HepG2 (cell line): ENCODE results near the gene SEZ6. TPM values are rescaled to one million over a fixed set of nuclear protein-coding genes. Genes with fewer than 3 reads are reported as not detected.
A peak's percentile ranks its signal among the peaks of the same experiment; 100 is the strongest.

Experiments used
- CEBPB ChIP-seq: IDR thresholded peaks from 2 replicates; pipeline ENCODE4 v1.6.1; 2011; ENCODE audit warnings: low read depth, low read length, improper control_type of control experiment, borderline replicate concordance
- CREB1 ChIP-seq, 2 experiments: fragments of 450-650 bp in 1 of 2; IDR thresholded peaks; 2 replicates each; pipeline ENCODE4 v1.6.1; 2016 to 2017; ENCODE audit warnings: control low read depth in 1 of 2, mild to moderate bottlenecking in 1 of 2, missing compliant biosample characterization in 1 of 2, missing genetic modification characterization in 1 of 2
- KLF15 ChIP-seq: sonication (generic); formaldehyde crosslinking; IDR thresholded peaks from 2 replicates; pipeline ENCODE4 v1.8.1; 2023; ENCODE audit warnings: borderline replicate concordance, mild to moderate bottlenecking, inconsistent platforms, missing genetic modification reagents, mixed read lengths
- KLF6 ChIP-seq: IDR thresholded peaks from 2 replicates; pipeline ENCODE4 v1.8.0; 2016; ENCODE audit warnings: missing biosample characterization, missing genetic modification reagents
- MYNN ChIP-seq: sonication (generic); formaldehyde crosslinking; IDR thresholded peaks from 2 replicates; pipeline ENCODE4 v1.4.0; 2020; ENCODE audit warnings: mild to moderate bottlenecking, low read depth, missing genetic modification reagents
- NAIF1 ChIP-seq: sonication (generic); formaldehyde crosslinking; IDR thresholded peaks from 2 replicates; pipeline ENCODE4 v1.5.0; 2020; ENCODE audit warnings: mild to moderate bottlenecking, missing genetic modification reagents, borderline replicate concordance
- NFYB ChIP-seq: sonication (generic); formaldehyde crosslinking; IDR thresholded peaks from 2 replicates; pipeline ENCODE4 v1.4.0; 2020; ENCODE audit warnings: missing genetic modification reagents
- PHF21A ChIP-seq: sonication (generic); formaldehyde crosslinking; IDR thresholded peaks from 2 replicates; pipeline ENCODE4 v1.5.0; 2020; ENCODE audit warnings: mild to moderate bottlenecking, missing genetic modification reagents
- PHF5A ChIP-seq: IDR thresholded peaks from one replicate; pipeline ENCODE4 v1.6.1; 2018; ENCODE audit warnings: low read depth, missing genetic modification reagents; ENCODE audit not compliant: unreplicated experiment
- PLRG1 ChIP-seq: fragments of 450-650 bp; conservative IDR thresholded peaks from 2 replicates; pipeline ENCODE4 v1.6.1; 2016
- SMARCC2 ChIP-seq: fragments of 450-650 bp; IDR thresholded peaks from 2 replicates; pipeline ENCODE4 v1.6.1; 2017; ENCODE audit warnings: antibody characterized with exemption, mild to moderate bottlenecking
- ZNF431 ChIP-seq: sonication (generic); formaldehyde crosslinking; IDR thresholded peaks from 2 replicates; pipeline ENCODE4 v1.9.0; 2022; ENCODE audit warnings: missing genetic modification reagents, low read depth, mild to moderate bottlenecking, borderline replicate concordance
- ZNF546 ChIP-seq: sonication (generic); formaldehyde crosslinking; conservative IDR thresholded peaks from 2 replicates; pipeline ENCODE4 v1.8.1; 2023; ENCODE audit warnings: mild to moderate bottlenecking, missing genetic modification reagents
- ZNF772 ChIP-seq: sonication (generic); formaldehyde crosslinking; IDR thresholded peaks from 2 replicates; pipeline ENCODE4 v1.5.0; 2020; ENCODE audit warnings: mild to moderate bottlenecking, missing genetic modification reagents
- polyA plus RNA-seq, 8 experiments: library from polyadenylated mRNA; depleted of rRNA in 3 of 8; stranded (reverse) in 7 of 8; unstranded in 1 of 8; fragments of >200 nt; fragmentation: Illumina TruSeq in 4 of 8; extraction: Trizol in 4 of 8; gene quantifications; 2 replicates each; pipeline versions ENCODE4 v1.2.1 to v1.2.3, GENCODE V29; 2011 to 2016; ENCODE audit warnings: low read depth in 4 of 8, missing spikeins in 1 of 8, mixed read lengths in 1 of 8; ENCODE audit not compliant: insufficient read depth in 1 of 8
- total RNA-seq, 5 experiments: library from RNA; depleted of rRNA; stranded (reverse); fragments of >200 nt; fragmentation: Illumina TruSeq; extraction: Trizol; gene quantifications; 2 replicates each; pipeline ENCODE4 v1.2.3, GENCODE V29; 2016; ENCODE audit warnings: low read depth in 1 of 5
- TF ChIP-seq, protein P1 (sequence below): sonication (generic); formaldehyde crosslinking; IDR thresholded peaks from 2 replicates; pipeline ENCODE4 v1.4.0; 2020; ENCODE audit warnings: missing genetic modification reagents
- TF ChIP-seq, protein P2 (sequence below): IDR thresholded peaks from 2 replicates; pipeline ENCODE4 v1.6.1; 2016; ENCODE audit warnings: control low read depth
- TF ChIP-seq, protein P3 (sequence below): sonication (generic); formaldehyde crosslinking; IDR thresholded peaks from 2 replicates; pipeline ENCODE4 v1.4.0; 2020; ENCODE audit warnings: missing genetic modification reagents, mild to moderate bottlenecking, borderline replicate concordance
- TF ChIP-seq, protein P4 (sequence below): IDR thresholded peaks from 2 replicates; pipeline ENCODE4 v1.6.1; 2016
- TF ChIP-seq, protein P5 (sequence below): sonication (generic); formaldehyde crosslinking; IDR thresholded peaks from 2 replicates; pipeline ENCODE4 v1.5.0; 2020; ENCODE audit warnings: mild to moderate bottlenecking, missing genetic modification reagents, borderline replicate concordance
- TF ChIP-seq, protein P6 (sequence below): sonication (generic); formaldehyde crosslinking; IDR thresholded peaks from 2 replicates; pipeline ENCODE4 v1.5.1; 2020; ENCODE audit warnings: missing genetic modification reagents, mild to moderate bottlenecking, borderline replicate concordance

Gene SEZ6
- total and polyA plus RNA-seq, 2 of the 13 experiments (the other 11 are each of a cell fraction or from before 2014, with no cell fraction given), result not detected

DNA sequence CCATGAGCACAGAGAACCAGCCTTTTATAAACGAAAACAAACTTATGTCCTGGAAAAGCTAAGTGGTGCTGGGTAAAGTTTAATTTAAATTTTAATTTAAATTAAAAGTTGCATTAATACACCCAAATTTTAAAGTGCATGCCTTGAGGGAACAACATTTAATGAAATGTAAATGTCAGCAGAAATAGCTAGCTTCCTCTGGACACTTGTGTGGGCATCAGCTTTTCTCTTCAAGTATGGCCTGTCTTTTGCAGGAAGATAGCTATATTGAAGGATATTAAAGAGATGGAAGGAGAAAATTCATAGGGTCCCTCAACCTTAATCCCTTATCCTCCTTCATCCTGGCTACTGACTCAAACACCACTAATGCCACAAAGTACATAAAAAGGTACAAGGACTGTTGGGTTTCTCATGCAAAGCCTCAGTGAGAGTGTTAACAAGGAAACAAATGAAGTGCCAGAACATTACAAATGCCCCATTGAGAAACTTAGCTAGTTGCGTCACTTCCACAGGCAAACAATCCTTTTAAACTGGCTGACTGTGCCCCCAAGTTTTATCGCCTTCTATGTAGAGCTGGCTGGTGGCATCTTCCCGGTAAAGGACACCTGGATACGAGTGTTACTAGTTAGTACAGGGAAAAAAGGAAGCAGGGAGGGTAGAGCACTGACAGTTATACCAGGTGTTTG is 68.6 kb downstream of the SEZ6 start (continued):
- TF ChIP-seq, protein P1, sequence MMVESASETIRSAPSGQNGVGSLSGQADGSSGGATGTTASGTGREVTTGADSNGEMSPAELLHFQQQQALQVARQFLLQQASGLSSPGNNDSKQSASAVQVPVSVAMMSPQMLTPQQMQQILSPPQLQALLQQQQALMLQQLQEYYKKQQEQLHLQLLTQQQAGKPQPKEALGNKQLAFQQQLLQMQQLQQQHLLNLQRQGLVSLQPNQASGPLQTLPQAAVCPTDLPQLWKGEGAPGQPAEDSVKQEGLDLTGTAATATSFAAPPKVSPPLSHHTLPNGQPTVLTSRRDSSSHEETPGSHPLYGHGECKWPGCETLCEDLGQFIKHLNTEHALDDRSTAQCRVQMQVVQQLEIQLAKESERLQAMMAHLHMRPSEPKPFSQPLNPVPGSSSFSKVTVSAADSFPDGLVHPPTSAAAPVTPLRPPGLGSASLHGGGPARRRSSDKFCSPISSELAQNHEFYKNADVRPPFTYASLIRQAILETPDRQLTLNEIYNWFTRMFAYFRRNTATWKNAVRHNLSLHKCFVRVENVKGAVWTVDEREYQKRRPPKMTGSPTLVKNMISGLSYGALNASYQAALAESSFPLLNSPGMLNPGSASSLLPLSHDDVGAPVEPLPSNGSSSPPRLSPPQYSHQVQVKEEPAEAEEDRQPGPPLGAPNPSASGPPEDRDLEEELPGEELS (CRISPR knock-in tag), result peak; percentile 79
- TF ChIP-seq, protein P2, sequence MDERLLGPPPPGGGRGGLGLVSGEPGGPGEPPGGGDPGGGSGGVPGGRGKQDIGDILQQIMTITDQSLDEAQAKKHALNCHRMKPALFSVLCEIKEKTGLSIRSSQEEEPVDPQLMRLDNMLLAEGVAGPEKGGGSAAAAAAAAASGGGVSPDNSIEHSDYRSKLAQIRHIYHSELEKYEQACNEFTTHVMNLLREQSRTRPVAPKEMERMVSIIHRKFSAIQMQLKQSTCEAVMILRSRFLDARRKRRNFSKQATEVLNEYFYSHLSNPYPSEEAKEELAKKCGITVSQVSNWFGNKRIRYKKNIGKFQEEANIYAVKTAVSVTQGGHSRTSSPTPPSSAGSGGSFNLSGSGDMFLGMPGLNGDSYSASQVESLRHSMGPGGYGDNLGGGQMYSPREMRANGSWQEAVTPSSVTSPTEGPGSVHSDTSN (CRISPR knock-in tag), result no peak
- TF ChIP-seq, protein P3, sequence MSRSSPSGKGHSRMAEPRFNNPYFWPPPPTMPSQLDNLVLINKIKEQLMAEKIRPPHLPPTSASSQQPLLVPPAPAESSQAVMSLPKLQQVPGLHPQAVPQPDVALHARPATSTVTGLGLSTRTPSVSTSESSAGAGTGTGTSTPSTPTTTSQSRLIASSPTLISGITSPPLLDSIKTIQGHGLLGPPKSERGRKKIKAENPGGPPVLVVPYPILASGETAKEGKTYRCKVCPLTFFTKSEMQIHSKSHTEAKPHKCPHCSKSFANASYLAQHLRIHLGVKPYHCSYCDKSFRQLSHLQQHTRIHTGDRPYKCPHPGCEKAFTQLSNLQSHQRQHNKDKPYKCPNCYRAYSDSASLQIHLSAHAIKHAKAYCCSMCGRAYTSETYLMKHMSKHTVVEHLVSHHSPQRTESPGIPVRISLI, result no peak
- TF ChIP-seq PHF21A (CRISPR knock-in tag) (peak; percentile 43; the same call in 1 of the 2 replicates), SMARCC2 (no peak), MYNN (CRISPR knock-in tag) (no peak), NAIF1 (no peak), PHF5A (CRISPR knock-in tag) (peak; percentile 23), CREB1 (IDR thresholded peaks at IDR 0.05) (no peak), CREB1 (CRISPR knock-in tag; IDR thresholded peaks at IDR 0.05) (peak; percentile 74), ZNF546 (CRISPR knock-in tag) (no peak), NFYB (CRISPR knock-in tag) (no peak), KLF15 (CRISPR knock-in tag) (no peak), CEBPB (peak; percentile 96), KLF6 (CRISPR knock-in tag) (no peak), ZNF772 (CRISPR knock-in tag) (no peak), ZNF431 (no peak), PLRG1 (no peak)
- TF ChIP-seq, protein P4, sequence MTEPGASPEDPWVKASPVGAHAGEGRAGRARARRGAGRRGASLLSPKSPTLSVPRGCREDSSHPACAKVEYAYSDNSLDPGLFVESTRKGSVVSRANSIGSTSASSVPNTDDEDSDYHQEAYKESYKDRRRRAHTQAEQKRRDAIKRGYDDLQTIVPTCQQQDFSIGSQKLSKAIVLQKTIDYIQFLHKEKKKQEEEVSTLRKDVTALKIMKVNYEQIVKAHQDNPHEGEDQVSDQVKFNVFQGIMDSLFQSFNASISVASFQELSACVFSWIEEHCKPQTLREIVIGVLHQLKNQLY, result no peak
- TF ChIP-seq, protein P5, sequence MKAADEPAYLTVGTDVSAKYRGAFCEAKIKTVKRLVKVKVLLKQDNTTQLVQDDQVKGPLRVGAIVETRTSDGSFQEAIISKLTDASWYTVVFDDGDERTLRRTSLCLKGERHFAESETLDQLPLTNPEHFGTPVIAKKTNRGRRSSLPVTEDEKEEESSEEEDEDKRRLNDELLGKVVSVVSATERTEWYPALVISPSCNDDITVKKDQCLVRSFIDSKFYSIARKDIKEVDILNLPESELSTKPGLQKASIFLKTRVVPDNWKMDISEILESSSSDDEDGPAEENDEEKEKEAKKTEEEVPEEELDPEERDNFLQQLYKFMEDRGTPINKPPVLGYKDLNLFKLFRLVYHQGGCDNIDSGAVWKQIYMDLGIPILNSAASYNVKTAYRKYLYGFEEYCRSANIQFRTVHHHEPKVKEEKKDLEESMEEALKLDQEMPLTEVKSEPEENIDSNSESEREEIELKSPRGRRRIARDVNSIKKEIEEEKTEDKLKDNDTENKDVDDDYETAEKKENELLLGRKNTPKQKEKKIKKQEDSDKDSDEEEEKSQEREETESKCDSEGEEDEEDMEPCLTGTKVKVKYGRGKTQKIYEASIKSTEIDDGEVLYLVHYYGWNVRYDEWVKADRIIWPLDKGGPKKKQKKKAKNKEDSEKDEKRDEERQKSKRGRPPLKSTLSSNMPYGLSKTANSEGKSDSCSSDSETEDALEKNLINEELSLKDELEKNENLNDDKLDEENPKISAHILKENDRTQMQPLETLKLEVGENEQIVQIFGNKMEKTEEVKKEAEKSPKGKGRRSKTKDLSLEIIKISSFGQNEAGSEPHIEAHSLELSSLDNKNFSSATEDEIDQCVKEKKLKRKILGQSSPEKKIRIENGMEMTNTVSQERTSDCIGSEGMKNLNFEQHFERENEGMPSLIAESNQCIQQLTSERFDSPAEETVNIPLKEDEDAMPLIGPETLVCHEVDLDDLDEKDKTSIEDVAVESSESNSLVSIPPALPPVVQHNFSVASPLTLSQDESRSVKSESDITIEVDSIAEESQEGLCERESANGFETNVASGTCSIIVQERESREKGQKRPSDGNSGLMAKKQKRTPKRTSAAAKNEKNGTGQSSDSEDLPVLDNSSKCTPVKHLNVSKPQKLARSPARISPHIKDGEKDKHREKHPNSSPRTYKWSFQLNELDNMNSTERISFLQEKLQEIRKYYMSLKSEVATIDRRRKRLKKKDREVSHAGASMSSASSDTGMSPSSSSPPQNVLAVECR, result peak; percentile 32; the same call in 1 of the 2 replicates
- TF ChIP-seq, protein P6, sequence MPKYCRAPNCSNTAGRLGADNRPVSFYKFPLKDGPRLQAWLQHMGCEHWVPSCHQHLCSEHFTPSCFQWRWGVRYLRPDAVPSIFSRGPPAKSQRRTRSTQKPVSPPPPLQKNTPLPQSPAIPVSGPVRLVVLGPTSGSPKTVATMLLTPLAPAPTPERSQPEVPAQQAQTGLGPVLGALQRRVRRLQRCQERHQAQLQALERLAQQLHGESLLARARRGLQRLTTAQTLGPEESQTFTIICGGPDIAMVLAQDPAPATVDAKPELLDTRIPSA (CRISPR knock-in tag), result no peak
